H1 (cell line): Measurements from ENCODE around the gene OMA1. TPM values are rescaled to one million over a fixed set of nuclear protein-coding genes. Genes with fewer than 3 reads are reported as not detected.

Experiments
- POLR2AphosphoS5 ChIP-seq: IDR thresholded peaks from 2 replicates; pipeline ENCODE4 v1.6.1; 2011; ENCODE audit warnings: low read depth, low read length
- SIX5 ChIP-seq: IDR thresholded peaks from 2 replicates; pipeline ENCODE4 v1.6.1; 2011; ENCODE audit warnings: mild to moderate bottlenecking, low read depth, low read length
- SP4 ChIP-seq: IDR thresholded peaks from 2 replicates; pipeline ENCODE4 v1.6.1; 2012; ENCODE audit warnings: low read length, inconsistent platforms
- polyA plus RNA-seq, 7 experiments: library from polyadenylated mRNA; depleted of rRNA in 3 of 7; stranded (reverse) in 5 of 7; unstranded in 2 of 7; fragments of >200 nt in 5 of 7; fragments of 200-250 nt in 2 of 7; gene quantifications; 1 replicate in 5 of 7; 2 replicates in 1 of 7; 4 replicates in 1 of 7; pipeline versions ENCODE4 v1.2.1 to v1.2.3, GENCODE V29; 2011 to 2013; ENCODE audit warnings: missing spikeins in 2 of 7, mixed read lengths in 2 of 7
- total RNA-seq: library from RNA; stranded (reverse); fragmentation: NEBNext Ultra II Directional; extraction: Animal tissue kit (Norgen Biotek cat#: 25700); gene quantifications from 2 replicates; pipeline ENCODE4 v1.2.1, GENCODE V29; 2021
- TF ChIP-seq, protein P1 (sequence below): IDR thresholded peaks from 2 replicates; pipeline ENCODE4 v1.6.1; 2011; ENCODE audit warnings: low read length, improper control_type of control experiment

The OMA1 gene
- total and polyA plus RNA-seq, 2 of the 8 experiments (the other 6 are each of a cell fraction or from before 2014, with no cell fraction given), result 7.7 to 11.7 TPM

DNA sequence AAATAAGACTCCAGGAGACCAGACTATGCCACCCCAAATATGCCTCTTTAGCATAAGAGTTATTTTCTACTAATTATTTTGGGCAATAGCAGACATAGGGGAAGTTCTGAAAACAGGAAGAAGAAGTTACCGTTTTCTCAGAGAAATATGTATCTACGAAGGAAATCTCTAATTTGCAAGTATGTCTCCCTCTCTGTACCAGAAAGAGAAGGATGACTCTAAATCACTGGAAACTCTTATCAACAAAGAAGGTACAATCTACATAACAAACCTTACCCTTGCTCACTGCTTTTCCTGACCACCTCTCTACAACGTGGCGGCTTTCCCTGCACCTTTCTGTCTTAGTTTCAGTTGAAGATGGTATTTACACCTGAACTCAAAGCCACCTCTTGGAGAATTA lies 49.0 kb downstream of the OMA1 start (continued):
- TF ChIP-seq, protein P1, sequence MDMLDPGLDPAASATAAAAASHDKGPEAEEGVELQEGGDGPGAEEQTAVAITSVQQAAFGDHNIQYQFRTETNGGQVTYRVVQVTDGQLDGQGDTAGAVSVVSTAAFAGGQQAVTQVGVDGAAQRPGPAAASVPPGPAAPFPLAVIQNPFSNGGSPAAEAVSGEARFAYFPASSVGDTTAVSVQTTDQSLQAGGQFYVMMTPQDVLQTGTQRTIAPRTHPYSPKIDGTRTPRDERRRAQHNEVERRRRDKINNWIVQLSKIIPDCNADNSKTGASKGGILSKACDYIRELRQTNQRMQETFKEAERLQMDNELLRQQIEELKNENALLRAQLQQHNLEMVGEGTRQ, result no peak
- no peak for TF ChIP-seq POLR2AphosphoS5
- TF ChIP-seq SP4, result no peak
- TF ChIP-seq SIX5, result no peak
